ENCODE data around the gene B3GNT9.

DNA sequence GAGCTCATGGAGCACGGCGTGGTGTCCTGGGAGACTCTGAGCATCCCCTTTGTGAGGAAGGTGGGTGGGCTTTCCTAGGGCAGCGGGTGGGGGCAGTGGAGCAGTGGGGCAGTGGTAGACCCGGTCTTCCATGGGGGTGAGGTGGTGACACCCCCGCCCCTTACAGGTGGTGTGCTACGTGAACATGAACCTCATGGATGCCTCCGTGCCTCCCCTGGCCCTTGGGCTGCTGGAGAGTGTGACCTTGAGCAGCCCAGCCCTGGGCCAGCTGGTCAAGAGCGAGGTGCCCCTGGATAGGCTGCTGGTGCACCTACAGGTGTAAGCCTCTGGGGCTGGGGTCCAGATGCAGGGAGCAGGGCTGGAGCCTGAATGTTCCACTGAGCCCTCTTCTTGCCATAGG lies 49.7 kb upstream of the B3GNT9 start:
- TF ChIP-seq, protein P1, sequence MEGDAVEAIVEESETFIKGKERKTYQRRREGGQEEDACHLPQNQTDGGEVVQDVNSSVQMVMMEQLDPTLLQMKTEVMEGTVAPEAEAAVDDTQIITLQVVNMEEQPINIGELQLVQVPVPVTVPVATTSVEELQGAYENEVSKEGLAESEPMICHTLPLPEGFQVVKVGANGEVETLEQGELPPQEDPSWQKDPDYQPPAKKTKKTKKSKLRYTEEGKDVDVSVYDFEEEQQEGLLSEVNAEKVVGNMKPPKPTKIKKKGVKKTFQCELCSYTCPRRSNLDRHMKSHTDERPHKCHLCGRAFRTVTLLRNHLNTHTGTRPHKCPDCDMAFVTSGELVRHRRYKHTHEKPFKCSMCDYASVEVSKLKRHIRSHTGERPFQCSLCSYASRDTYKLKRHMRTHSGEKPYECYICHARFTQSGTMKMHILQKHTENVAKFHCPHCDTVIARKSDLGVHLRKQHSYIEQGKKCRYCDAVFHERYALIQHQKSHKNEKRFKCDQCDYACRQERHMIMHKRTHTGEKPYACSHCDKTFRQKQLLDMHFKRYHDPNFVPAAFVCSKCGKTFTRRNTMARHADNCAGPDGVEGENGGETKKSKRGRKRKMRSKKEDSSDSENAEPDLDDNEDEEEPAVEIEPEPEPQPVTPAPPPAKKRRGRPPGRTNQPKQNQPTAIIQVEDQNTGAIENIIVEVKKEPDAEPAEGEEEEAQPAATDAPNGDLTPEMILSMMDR (IDR thresholded peaks at IDR 0.05) = no peak
- TF ChIP-seq POLR2A (IDR thresholded peaks at IDR 0.05) = no peak

Data from testis (tissue), 2 donors.